ENCODE measurements around the gene SIRPA. TPM values are rescaled to one million over a fixed set of nuclear protein-coding genes. Genes with fewer than 3 reads are reported as not detected.

The SIRPA gene
- total and polyA plus RNA-seq, 2 of the 8 experiments (the other 6 are each of a cell fraction or from before 2014, with no cell fraction given), result 3.9 to 4.3 TPM

DNA sequence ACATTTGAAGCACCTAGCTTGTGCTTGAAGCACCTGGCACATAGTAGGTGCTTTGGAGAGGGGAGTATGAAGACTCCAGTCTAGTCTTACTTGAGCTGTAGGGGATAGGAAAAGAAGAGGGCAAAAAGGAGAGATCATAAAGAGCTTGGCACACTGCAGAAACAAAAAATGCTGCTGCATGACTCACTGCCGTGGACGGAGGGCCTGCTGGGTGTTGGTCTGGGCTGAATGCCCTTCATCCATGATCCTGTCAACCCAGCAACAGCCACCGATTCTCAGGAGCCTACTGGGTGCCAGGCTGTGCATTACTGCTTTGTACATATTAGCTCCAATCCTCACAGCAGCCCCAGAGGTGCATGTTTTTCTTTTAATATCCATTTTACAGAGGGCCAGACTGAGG lies 92.6 kb downstream of the SIRPA start:
- no peak overlapping the region for H2BK5ac ChIP-seq (ENCODE audit: low read depth, low read length)
- H3K14ac ChIP-seq (ENCODE audit: insufficient read length), result no peak overlapping the region
- no peak overlapping the region for H3K27ac ChIP-seq (ENCODE audit: low read depth, low read length)
- H3K4me1 ChIP-seq (replicated peaks in 1 of 4; ENCODE audit: control insufficient read depth in 3 of 4, insufficient read depth in 4 of 4, low read length in 3 of 4), result peaks cover 2 to 12% (median 6%) of the 10 kb centered on the region in 4 experiments; a peak in 6 of 7 replicates
- no peaks in the 10 kb centered on the region for H3K9me3 ChIP-seq (ENCODE audit: insufficient read depth in 2 of 2, low read depth in 1 of 2, low read length in 1 of 2)
- H3K4me2 ChIP-seq (ENCODE audit: insufficient read depth in 1 of 2, low read depth in 2 of 2, low read length in 2 of 2), result no peak overlapping the region
- H3K23ac ChIP-seq (ENCODE audit: insufficient read length), result no peak overlapping the region
- H3K18ac ChIP-seq (ENCODE audit: extremely low read depth, low read length), result no peak overlapping the region
- H3K79me1 ChIP-seq (ENCODE audit: low read depth, low read length), result no peaks in the 10 kb centered on the region
- no peaks in the 10 kb centered on the region for H4K20me1 ChIP-seq (replicated peaks in 1 of 2; ENCODE audit: control insufficient read depth in 1 of 2, insufficient read depth in 2 of 2, low read length in 2 of 2)
- DNase-seq (ENCODE audit: low read depth in 1 of 2, low spot score in 2 of 2) (no peak), FAIRE-seq (no peak)
- H4K91ac ChIP-seq (replicated peaks; ENCODE audit: insufficient read length, low read length), result no peak overlapping the region
- H3K36me3 ChIP-seq (ENCODE audit: control insufficient read depth in 2 of 4, insufficient read depth in 4 of 4, low read length in 3 of 4), result no peaks in the 10 kb centered on the region
- H3K27me3 ChIP-seq (replicated peaks in 1 of 4; ENCODE audit: control insufficient read depth in 3 of 4, extremely low read depth in 1 of 4, insufficient read depth in 3 of 4, low read length in 3 of 4), result peaks cover 0 to 3% (median 0%) of the 10 kb centered on the region in 4 experiments; a peak in 1 of 7 replicates
- no peak overlapping the region for H3K4me3 ChIP-seq (ENCODE audit: extremely low read depth in 1 of 4, insufficient read depth in 2 of 4, low read depth in 3 of 4, low read length in 4 of 4)
- no peak overlapping the region for H3K56ac ChIP-seq (replicated peaks; ENCODE audit: insufficient read length, low read depth, low read length)
- no peaks in the 10 kb centered on the region for H3K79me2 ChIP-seq (ENCODE audit: control insufficient read depth in 1 of 2, insufficient read depth in 2 of 2, low read length in 2 of 2)
- 92% methylated on average over 3 of the region's 3 CpGs; no CpG with 5 or more reads in 1 of the 2 experiments for WGBS, 2 experiments (ENCODE audit: extremely low coverage in 1 of 2, insufficient coverage in 1 of 2, insufficient read length in 1 of 2, insufficient replicate concordance in 2 of 2, low coverage in 1 of 2, low lambda C conversion rate in 2 of 2, missing lambda C conversion rate in 1 of 2)
- ChIA-PET CTCF (ENCODE audit: partially characterized antibody) (interaction anchor here (0.5 to 1.6 kb wide), 6 partner anchors 18 to 192 kb away, joined by 3 to 4 read pairs (median 3); no protein-coding TSS in a partner anchor), POLR2A (ENCODE audit: partially characterized antibody) (interaction anchor here (1.9 kb wide), 1 partner anchor 115 kb away, joined by 4 read pairs; no protein-coding TSS in a partner anchor)
- no peak overlapping the region for H4K5ac ChIP-seq (ENCODE audit: insufficient read length, low read depth, low read length)
- H3K23me2 ChIP-seq (ENCODE audit: low read depth, low read length), result no peaks in the 10 kb centered on the region
- H3K9ac ChIP-seq (replicated peaks in 1 of 4; ENCODE audit: extremely low read depth in 1 of 4, low read depth in 3 of 4, low read length in 3 of 4), result no peak overlapping the region
- no peak overlapping the region for H2AK5ac ChIP-seq (ENCODE audit: low read depth, low read length)
- no peak overlapping the region for H2BK15ac ChIP-seq (ENCODE audit: low read length)
- no peak overlapping the region for H2BK120ac ChIP-seq (replicated peaks; ENCODE audit: low read depth, low read length)
- no peak overlapping the region for H2BK20ac ChIP-seq (ENCODE audit: low read length)
- H4K8ac ChIP-seq (ENCODE audit: extremely low read depth, insufficient read depth, low read length), result no peak overlapping the region
- no peak overlapping the region for H2AFZ ChIP-seq (ENCODE audit: low read length)
- no peak overlapping the region for H3K4ac ChIP-seq (replicated peaks; ENCODE audit: insufficient read length, low read depth, low read length)
- H2BK12ac ChIP-seq (ENCODE audit: low read depth, low read length), result no peak overlapping the region
- TF ChIP-seq FOSL1 (IDR thresholded peaks at IDR 0.05; ENCODE audit: insufficient read depth, low read depth, low read length), result no peak
- TF ChIP-seq RBBP5 (IDR thresholded peaks at IDR 0.05; ENCODE audit: borderline replicate concordance, low read depth, low read length), result no peak
- no peak for TF ChIP-seq SAP30 (IDR thresholded peaks at IDR 0.05; ENCODE audit: insufficient read depth, insufficient replicate concordance, low read length)
- TF ChIP-seq KDM5A (IDR thresholded peaks at IDR 0.05; ENCODE audit: low read length), result no peak
- TF ChIP-seq CHD2 (IDR thresholded peaks at IDR 0.05; ENCODE audit: low read length), result no peak
- TF ChIP-seq BACH1 (IDR thresholded peaks at IDR 0.05; ENCODE audit: low read length), result no peak
- no peak for TF ChIP-seq ZNF274 (IDR thresholded peaks at IDR 0.05; ENCODE audit: borderline replicate concordance, extremely low read depth, low read length)
- TF ChIP-seq YY1 (IDR thresholded peaks at IDR 0.05; ENCODE audit: low read depth, low read length), result no peak
- TF ChIP-seq SRF (IDR thresholded peaks at IDR 0.05; ENCODE audit: low read depth, low read length), result no peak
- TF ChIP-seq NRF1 (IDR thresholded peaks at IDR 0.05; ENCODE audit: low read depth, low read length), result no peak
- no peak for TF ChIP-seq POLR2A (IDR thresholded peaks at IDR 0.05; ENCODE audit: control extremely low read depth in 1 of 2, low read depth in 2 of 2, low read length in 2 of 2)
- TF ChIP-seq GABPA (IDR thresholded peaks at IDR 0.05; ENCODE audit: borderline replicate concordance, insufficient read depth, low read length), result no peak
- no peak for TF ChIP-seq TAF1 (IDR thresholded peaks at IDR 0.05; ENCODE audit: low read depth, low read length)
- no peak for TF ChIP-seq RNF2 (IDR thresholded peaks at IDR 0.05; ENCODE audit: borderline replicate concordance, low read depth, low read length, missing control alignments, poor library complexity, severe bottlenecking)
- TF ChIP-seq JUN (IDR thresholded peaks at IDR 0.05; ENCODE audit: low read depth, low read length), result no peak
